Effector CD8-positive, alpha-beta T cell (primary cell): ENCODE data around the gene SLC12A7.
"Not testable (repeated sequence)": the region's sequence is repeated elsewhere in the genome, so short reads cannot be mapped to it uniquely, and the experiment has no call there.

Experiments used
- DNase-seq: peaks from one replicate; lab custom pipeline; 2025; lab: John Stamatoyannopoulos, UW

Gene SLC12A7

GRCh38 chr5:1034986-1035385, 76.9 kb downstream of the SLC12A7 start:
- no peak for DNase-seq

- no peak for DNase-seq
These were observed 77.4 kb downstream of the SLC12A7 start for GRCh38 chr5:1034421-1034905.

GRCh38 chr5:1033606-1034420, 78.0 kb downstream of the SLC12A7 start:
- DNase-seq, result no peak

GRCh38 chr5:1033178-1033577, 78.7 kb downstream of the SLC12A7 start:
- no peak for DNase-seq

GRCh38 chr5:1032551-1033027, 79.3 kb downstream of the SLC12A7 start:
- DNase-seq, result no peak

GRCh38 chr5:1032011-1032410, 79.9 kb downstream of the SLC12A7 start:
- DNase-seq, result no peak

- DNase-seq, result no peak
These were observed 80.4 kb downstream of the SLC12A7 start for GRCh38 chr5:1031306-1031959.

- DNase-seq, result no peak
These were observed 81.0 kb downstream of the SLC12A7 start for GRCh38 chr5:1030801-1031271.

- no peak for DNase-seq
These were observed 81.8 kb downstream of the SLC12A7 start for GRCh38 chr5:1029945-1030625.

GRCh38 chr5:1029282-1029944, 82.5 kb downstream of the SLC12A7 start:
- no peak for DNase-seq

- DNase-seq, result no peak
These were observed 83.2 kb downstream of the SLC12A7 start for GRCh38 chr5:1028481-1029281.

- no peak for DNase-seq
These were observed 84.0 kb downstream of the SLC12A7 start for GRCh38 chr5:1027631-1028441.

- no peak for DNase-seq
These were observed 84.9 kb downstream of the SLC12A7 start for GRCh38 chr5:1026700-1027621.

GRCh38 chr5:1021969-1022336, 89.9 kb downstream of the SLC12A7 start:
- DNase-seq, result not testable (repeated sequence)

GRCh38 chr5:1021136-1021968, 90.5 kb downstream of the SLC12A7 start:
- DNase-seq, result no peak

GRCh38 chr5:1020452-1020961, 91.4 kb downstream of the SLC12A7 start:
- DNase-seq, result no peak

GRCh38 chr5:1019001-1019905, 92.6 kb downstream of the SLC12A7 start:
- DNase-seq, result no peak
